ENCODE results near the gene ZBP1. TPM values are rescaled to one million over a fixed set of nuclear protein-coding genes. Genes with fewer than 3 reads are reported as not detected.

Gene ZBP1
- total RNA-seq, 1 experiment from 2014 or later: not detected

GRCh38 chr20:57559289-57559634, 61.0 kb downstream of the ZBP1 start:
- TF ChIP-seq CEBPB (IDR thresholded peaks at IDR 0.05; ENCODE audit: low read depth): no peak
- TF ChIP-seq JUND (IDR thresholded peaks at IDR 0.05): no peak
- no peak for TF ChIP-seq MAX (IDR thresholded peaks at IDR 0.05)
- no peak for TF ChIP-seq POLR2AphosphoS5 (IDR thresholded peaks at IDR 0.05; ENCODE audit: low read depth, low read length)
- no peak for TF ChIP-seq CBX3 (IDR thresholded peaks at IDR 0.05; ENCODE audit: low read depth)
- TF ChIP-seq EZH2 (IDR thresholded peaks at IDR 0.05): no peak
- TF ChIP-seq SRF (IDR thresholded peaks at IDR 0.05; ENCODE audit: low read depth): no peak
- DNase-seq (ENCODE audit: low read depth, low spot score) (no peak), ATAC-seq (no peak)
- H3K36me3 ChIP-seq (ENCODE audit: control insufficient read depth in 1 of 2, insufficient read depth in 2 of 2, low read length in 2 of 2): no peaks in the 10 kb centered on the region
- H3K27me3 ChIP-seq (ENCODE audit: insufficient read depth, low read length): peaks cover 61% of the 10 kb centered on the region
- no peak overlapping the region for H2AFZ ChIP-seq (ENCODE audit: low read depth, low read length, poor library complexity, severe bottlenecking)
- 0 out of 2 replicates have a peak overlapping the region, but pooled peaks have one; percentile 9 for H3K4me2 ChIP-seq (ENCODE audit: low read length)
- no peaks in the 10 kb centered on the region for H3K79me2 ChIP-seq (ENCODE audit: insufficient read depth, low read length)
- no peaks in the 10 kb centered on the region for H4K20me1 ChIP-seq (ENCODE audit: insufficient read depth)
- ChIA-PET RAD21 (ENCODE audit: low non-redundant PET in 1 of 2, low total read pairs in 2 of 2, uncharacterized antibody in 2 of 2, unreplicated experiment in 2 of 2) (no interaction called here), POLR2A (no interaction called here), CTCF (no interaction called here)
- no peaks in the 10 kb centered on the region for H3K9me2 ChIP-seq (ENCODE audit: insufficient read depth)
- intact Hi-C loops (cut with micrococcal nuclease): no loop called here
- H3K27ac ChIP-seq (ENCODE audit: low read depth, low read length): no peak overlapping the region
- no TSS peak for BruUV-seq (replicated peaks)
- no peaks in the 10 kb centered on the region for H3K9me3 ChIP-seq (ENCODE audit: control insufficient read depth in 1 of 2, insufficient read depth in 1 of 2, low read depth in 1 of 2, low read length in 2 of 2)
- H3K9ac ChIP-seq (ENCODE audit: low read length): no peak overlapping the region
- H3K4me3 ChIP-seq (replicated peaks in 1 of 2; ENCODE audit: low read depth in 1 of 2, low read length in 2 of 2): no peak overlapping the region
- H3K4me1 ChIP-seq (ENCODE audit: control insufficient read depth in 1 of 2, insufficient read depth in 2 of 2, low read length in 2 of 2): peaks cover 2 to 13% of the 10 kb centered on the region in 2 experiments; a peak in 2 of 4 replicates

- DNase-seq (ENCODE audit: low read depth, low spot score) (no peak), ATAC-seq (no peak)
- BruUV-seq (replicated peaks): no TSS peak
- Histone ChIP-seq H3K4me2 (ENCODE audit: low read length) (0 out of 2 replicates have a peak overlapping the region, but pooled peaks have one; percentile 9), H4K20me1 (ENCODE audit: insufficient read depth) (no peaks in the 10 kb centered on the region), H3K9me2 (ENCODE audit: insufficient read depth) (no peaks in the 10 kb centered on the region), H3K79me2 (ENCODE audit: insufficient read depth, low read length) (no peaks in the 10 kb centered on the region), H3K4me3 (replicated peaks in 1 of 2; ENCODE audit: low read depth in 1 of 2, low read length in 2 of 2) (no peak overlapping the region), H3K4me1 (ENCODE audit: control insufficient read depth in 1 of 2, insufficient read depth in 2 of 2, low read length in 2 of 2) (peaks cover 2 to 13% of the 10 kb centered on the region in 2 experiments; a peak in 2 of 4 replicates), H3K9ac (ENCODE audit: low read length) (no peak overlapping the region), H3K36me3 (ENCODE audit: control insufficient read depth in 1 of 2, insufficient read depth in 2 of 2, low read length in 2 of 2) (no peaks in the 10 kb centered on the region), H3K27me3 (ENCODE audit: insufficient read depth, low read length) (peaks cover 66% of the 10 kb centered on the region), H2AFZ (ENCODE audit: low read depth, low read length, poor library complexity, severe bottlenecking) (no peak overlapping the region), H3K9me3 (ENCODE audit: control insufficient read depth in 1 of 2, insufficient read depth in 1 of 2, low read depth in 1 of 2, low read length in 2 of 2) (no peaks in the 10 kb centered on the region), H3K27ac (ENCODE audit: low read depth, low read length) (no peak overlapping the region)
- TF ChIP-seq TCF7L2 (IDR thresholded peaks at IDR 0.05; ENCODE audit: borderline replicate concordance, extremely low read depth, insufficient read depth, insufficient read length) (no peak), CBX3 (IDR thresholded peaks at IDR 0.05; ENCODE audit: low read depth) (no peak), MAX (IDR thresholded peaks at IDR 0.05) (no peak), POLR2A (IDR thresholded peaks at IDR 0.05; ENCODE audit: borderline replicate concordance, extremely low read depth, insufficient read depth, insufficient read length) (no peak), ZBTB33 (IDR thresholded peaks at IDR 0.05; ENCODE audit: extremely low read depth, insufficient replicate concordance, low read length) (no peak), ZNF274 (IDR thresholded peaks at IDR 0.05; ENCODE audit: low read depth, low read length) (no peak), SIN3A (IDR thresholded peaks at IDR 0.05; ENCODE audit: low read depth) (no peak), SP1 (IDR thresholded peaks at IDR 0.05; ENCODE audit: low read depth) (no peak), EZH2phosphoT487 (IDR thresholded peaks at IDR 0.05; ENCODE audit: borderline replicate concordance) (no peak), EGR1 (IDR thresholded peaks at IDR 0.05; ENCODE audit: low read depth) (no peak), SRF (IDR thresholded peaks at IDR 0.05; ENCODE audit: low read depth) (no peak), FOSL1 (IDR thresholded peaks at IDR 0.05; ENCODE audit: low read depth) (no peak), CTCF (IDR thresholded peaks at IDR 0.05 in 2 of 3, conservative IDR thresholded peaks at IDR 0.05 in 1 of 3; ENCODE audit: borderline replicate concordance in 1 of 3, insufficient read depth in 1 of 3, low read depth in 2 of 3, low read length in 2 of 3) (no peak)
- RAD21 ChIA-PET (ENCODE audit: low non-redundant PET in 1 of 2, low total read pairs in 2 of 2, uncharacterized antibody in 2 of 2, unreplicated experiment in 2 of 2): no interaction called here
- POLR2A ChIA-PET: no interaction called here
- CTCF ChIA-PET: no interaction called here
- intact Hi-C loops (cut with micrococcal nuclease): no loop called here
Observed at GRCh38 chr20:57558614-57559288, 61.5 kb downstream of the ZBP1 start.

Measured in HCT116 (cell line).